DOHH2 (cell line): ENCODE data around the gene B3GNT3.

ENCODE experiments used
- CTCF ChIP-seq: fragments of 200-600 bp; sonication (generic); IDR thresholded peaks from one replicate; pipeline ENCODE4 v1.5.1; 2014; ENCODE audit warnings: antibody characterized with exemption, mild to moderate bottlenecking, low read depth, low read length; ENCODE audit not compliant: poor library complexity, severe bottlenecking
- EZH2phosphoT487 ChIP-seq: fragments of 200-600 bp; sonication (generic); IDR thresholded peaks from 2 replicates; pipeline ENCODE4 v1.6.1; 2017; ENCODE audit warnings: borderline replicate concordance, mild to moderate bottlenecking, antibody characterized with exemption, low read length, moderate library complexity, mixed read lengths

- TF ChIP-seq CTCF (no peak), EZH2phosphoT487 (no peak)
Measured at GRCh38 chr19:17795495-17795856, 538 bp downstream of the B3GNT3 start.
